SK-MEL-5 (cell line): Measurements from ENCODE around the gene BTBD19. TPM values are rescaled to one million over a fixed set of nuclear protein-coding genes. Genes with fewer than 3 reads are reported as not detected.
"Not testable (repeated sequence)": the region's sequence is repeated elsewhere in the genome, so short reads cannot be mapped to it uniquely, and the experiment has no call there.

Experiments
- DNase-seq: peaks from one replicate; pipeline ENCODE4 v3.0.0-alpha.2; 2016; ENCODE audit warnings: low read depth, low spot score
- in situ Hi-C: cut with HindIII; loops from 2 replicates; pipeline ENCODE4 v1.10.0; 2016; ENCODE audit warnings: low sequenced_read_pairs, high pct_unique_total_duplicates, low pct_unique_long_range_greater_than_20kb
- total RNA-seq: library from RNA; depleted of rRNA; stranded (reverse); fragments of >200 nt; shearing (Covaris generic); gene quantifications from 2 replicates; pipeline ENCODE4 v1.2.3, GENCODE V29; 2014

Gene BTBD19
- total RNA-seq, 1 experiment from 2014 or later = not detected

- in situ Hi-C loops = no loop called here
- DNase-seq = no peak
Measured at GRCh38 chr1:44785501-44786137, 22.7 kb upstream of the BTBD19 start.

GRCh38 chr1:44786138-44786840 is 22.0 kb upstream of the BTBD19 start:
- in situ Hi-C loops = no loop called here
- DNase-seq = peak; percentile 39

- in situ Hi-C loops = no loop called here
- no peak for DNase-seq
Measured at GRCh38 chr1:44786841-44787426, 21.4 kb upstream of the BTBD19 start.

- in situ Hi-C loops = no loop called here
- DNase-seq = no peak
Measured at GRCh38 chr1:44787506-44787905, 20.8 kb upstream of the BTBD19 start.

GRCh38 chr1:44788120-44788860 is 20.0 kb upstream of the BTBD19 start, which contains the start of gene BEST4:
Gene BEST4 (minus strand): TSS chr1:44788170. CDS start chr1:44787705, 465 bp downstream.
- in situ Hi-C loops = no loop called here
- no peak for DNase-seq

GRCh38 chr1:44790968-44791801 is 17.1 kb upstream of the BTBD19 start:
- DNase-seq = no peak
- in situ Hi-C loops = no loop called here

- DNase-seq = no peak
- in situ Hi-C loops = no loop called here
Measured at GRCh38 chr1:44792736-44793502, 15.4 kb upstream of the BTBD19 start.

- in situ Hi-C loops, DNase-seq: not testable (repeated sequence)
Measured at GRCh38 chr1:44797886-44798285, 10.4 kb upstream of the BTBD19 start.

GRCh38 chr1:44798481-44799365 is 9.6 kb upstream of the BTBD19 start:
- no peak for DNase-seq
- in situ Hi-C loops = no loop called here

GRCh38 chr1:44799770-44800584 is 8.3 kb upstream of the BTBD19 start, which contains the start of gene PLK3:
Gene PLK3 (plus strand): TSS chr1:44800377. CDS start chr1:44800464, 87 bp downstream.
- DNase-seq = peak; percentile 95
- in situ Hi-C loops = no loop called here

- in situ Hi-C loops = no loop called here
Measured at GRCh38 chr1:44801491-44802305, 6.6 kb upstream of the BTBD19 start.

GRCh38 chr1:44802306-44803061 is 5.8 kb upstream of the BTBD19 start:
- in situ Hi-C loops = no loop called here
- DNase-seq = no peak

More at GRCh38 chr1:44801491-44802305, 6.6 kb upstream of the BTBD19 start:
- DNase-seq = no peak

GRCh38 chr1:44803062-44803311 is 5.3 kb upstream of the BTBD19 start:
- in situ Hi-C loops = no loop called here
- DNase-seq = no peak
